Naive thymus-derived CD8-positive, alpha-beta T cell (primary cell): ENCODE results near the gene CTNNA2. TPM values are rescaled to one million over a fixed set of nuclear protein-coding genes. Genes with fewer than 3 reads are reported as not detected.
A peak's percentile ranks its signal among the peaks of the same experiment; 100 is the strongest.
"Not testable (repeated sequence)": the region's sequence is repeated elsewhere in the genome, so short reads cannot be mapped to it uniquely, and the experiment has no call there.

ENCODE experiments used
- ATAC-seq, 2 donors: fragments of 150-1000 bp; cut with Tn5 transposase in 1 of 2; sonication (Bioruptor Pico), chemical (Tn5 transposase) in 1 of 2; 1 replicate in 1 of 2; 2 replicates in 1 of 2; pipeline ENCODE4 v1.10.0; 2021; ENCODE audit warnings: mild to moderate bottlenecking in 2 of 2, moderate library complexity in 2 of 2
- POLR2A ChIA-PET: fragments of 350-600 bp; sonication (Branson Sonifier 250); formaldehyde crosslinking; loops from one replicate; lab custom pipeline; 2021; ENCODE audit warnings: antibody characterized with exemption; lab: Charles Lee
- DNase-seq, 10 donors: peaks; one replicate each; pipeline versions ENCODE4 v3.0.0 to v3.0.0-alpha.2; 2020 to 2022
- H3K27ac Mint-ChIP-seq, 10 donors: one replicate each; pipeline ENCODE4 v1.8.0; 2020 to 2022; ENCODE audit warnings: mild to moderate bottlenecking in 10 of 10, mixed read lengths in 10 of 10, moderate library complexity in 4 of 10, inconsistent platforms in 1 of 10
- H3K27me3 Mint-ChIP-seq, 5 donors: one replicate each; pipeline ENCODE4 v1.8.0; 2021 to 2022; ENCODE audit warnings: mixed read lengths in 5 of 5
- H3K36me3 Mint-ChIP-seq, 3 donors: one replicate each; pipeline ENCODE4 v1.8.0; 2020 to 2022; ENCODE audit warnings: mixed read lengths in 3 of 3, mild to moderate bottlenecking in 2 of 3, inconsistent platforms in 1 of 3
- H3K4me1 Mint-ChIP-seq, 4 donors: one replicate each; pipeline ENCODE4 v1.8.0; 2021 to 2022; ENCODE audit warnings: mixed read lengths in 4 of 4
- H3K4me3 Mint-ChIP-seq, 10 donors: one replicate each; pipeline ENCODE4 v1.8.0; 2020 to 2022; ENCODE audit warnings: mild to moderate bottlenecking in 10 of 10, mixed read lengths in 10 of 10, moderate library complexity in 6 of 10, inconsistent platforms in 1 of 10
- H3K9me3 Mint-ChIP-seq, 9 donors: one replicate each; pipeline ENCODE4 v1.8.0; 2020 to 2022; ENCODE audit warnings: mixed read lengths in 9 of 9, mild to moderate bottlenecking in 3 of 9, inconsistent platforms in 1 of 9, moderate library complexity in 1 of 9
- polyA plus RNA-seq, 3 donors: library from polyadenylated mRNA; unstranded; fragments of 300-500 nt; fragmentation: Illumina TruSeq; gene quantifications; one replicate each; pipeline ENCODE4 v1.2.3, GENCODE V29; 2021
- total RNA-seq, 8 experiments: library from RNA in 2 of 8; stranded (reverse) in 2 of 8; gene quantifications; one replicate each; pipeline ENCODE4 v1.2.3 and lab custom pipeline; 2021 to 2026

Gene CTNNA2
- total and polyA plus RNA-seq, 5 experiments from 2014 or later, result not detected

DNA sequence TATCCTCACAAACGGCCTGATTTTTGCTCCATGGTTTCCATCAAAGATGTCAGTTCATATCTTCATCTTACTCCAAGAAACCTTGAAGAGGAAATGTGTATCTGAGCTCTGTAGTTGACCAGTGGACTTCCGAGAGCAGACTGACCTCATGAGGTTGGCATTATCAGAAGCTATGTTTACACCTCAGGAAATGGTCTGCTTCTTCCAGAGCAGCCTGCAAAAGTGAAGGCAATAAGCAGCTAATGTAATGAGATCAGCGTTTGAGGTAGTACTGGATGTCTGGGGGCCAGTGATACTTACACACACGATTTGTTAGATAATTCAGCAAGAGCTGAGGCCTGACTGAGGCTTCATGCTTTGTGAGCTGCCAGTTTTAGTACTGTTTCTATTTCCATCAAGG, 602.0 kb downstream of the CTNNA2 start:
- Mint-ChIP-seq H3K9me3 (peaks cover 0 to 14% (median 4%) of the 10 kb centered on the region in 9 donors), H3K4me3 (no peak overlapping the region), H3K4me1 (no peaks in the 10 kb centered on the region), H3K27me3 (no peaks in the 10 kb centered on the region), H3K36me3 (no peaks in the 10 kb centered on the region), H3K27ac (no peak overlapping the region)
- POLR2A ChIA-PET, result no interaction called here
- ATAC-seq (no peak), DNase-seq (no peak)

DNA sequence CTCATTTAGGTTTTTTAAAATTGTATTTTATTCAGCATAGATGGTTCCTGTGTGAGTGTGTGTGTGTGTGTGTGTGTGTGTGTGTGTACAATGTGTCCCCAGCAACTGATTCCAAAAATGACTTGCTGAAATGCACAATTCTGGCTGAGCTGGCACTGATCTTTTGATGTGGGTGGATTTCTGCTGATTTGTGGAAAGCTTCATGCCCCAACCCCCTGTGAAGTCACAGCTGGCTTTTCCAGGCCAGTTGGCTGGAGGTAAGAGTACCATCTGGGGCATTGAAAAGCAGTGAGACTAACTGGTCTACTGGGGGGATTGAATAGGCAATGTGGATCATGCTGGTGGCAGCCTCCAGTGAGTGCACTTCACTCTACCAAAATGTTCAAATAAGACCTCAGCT, 604.5 kb downstream of the CTNNA2 start:
- peaks cover 0 to 7% (median 0%) of the 10 kb centered on the region in 9 donors for H3K9me3 Mint-ChIP-seq
- H3K4me1 Mint-ChIP-seq, result no peaks in the 10 kb centered on the region
- no peaks in the 10 kb centered on the region for H3K36me3 Mint-ChIP-seq
- no peak overlapping the region for H3K27ac Mint-ChIP-seq
- H3K27me3 Mint-ChIP-seq, result no peaks in the 10 kb centered on the region
- no peak overlapping the region for H3K4me3 Mint-ChIP-seq
- POLR2A ChIA-PET, result no interaction called here
- ATAC-seq, result no peak
- DNase-seq, result no peak

DNA sequence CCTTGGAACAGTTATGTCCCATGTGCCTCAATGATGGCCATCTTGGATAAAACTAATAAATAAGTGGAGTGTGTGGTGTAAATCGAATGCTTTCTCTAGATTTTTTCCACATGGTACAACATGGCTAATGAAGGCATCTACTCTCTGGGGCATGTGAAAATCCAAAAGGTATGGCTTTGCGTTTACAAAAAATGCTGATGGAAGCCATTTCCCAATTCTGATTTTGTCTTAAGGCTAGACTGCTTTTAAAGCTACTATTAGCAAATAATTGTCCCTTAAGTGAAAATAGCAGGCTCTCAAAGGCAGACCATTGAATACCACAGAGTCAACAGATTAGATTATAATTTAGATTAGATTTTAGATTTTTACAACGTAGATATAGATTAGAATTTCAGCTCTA, 608.0 kb downstream of the CTNNA2 start:
- peaks cover 0 to 10% (median 0%) of the 10 kb centered on the region in 9 donors for H3K9me3 Mint-ChIP-seq
- POLR2A ChIA-PET, result no interaction called here
- H3K4me1 Mint-ChIP-seq, result no peaks in the 10 kb centered on the region

DNA sequence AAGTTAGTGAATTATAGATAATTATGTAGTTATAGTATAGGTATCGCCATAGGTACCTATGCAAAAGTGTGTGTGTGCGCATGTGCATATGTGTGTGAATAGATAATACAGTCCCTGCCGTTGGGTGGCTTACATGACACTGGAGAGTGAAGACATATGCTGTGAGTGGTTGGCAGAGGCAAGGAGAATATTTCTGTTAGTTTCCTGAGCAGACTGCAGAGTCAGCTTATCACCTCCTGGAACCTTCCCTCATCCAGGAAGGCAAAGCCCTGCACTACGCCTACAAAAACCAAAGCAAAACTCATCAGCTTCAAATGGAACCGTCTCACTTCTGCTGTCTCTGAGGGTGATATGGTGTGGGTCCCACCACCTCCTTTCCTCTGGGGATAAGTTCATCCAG, 609.8 kb downstream of the CTNNA2 start:
- POLR2A ChIA-PET, result no interaction called here
- H3K4me1 Mint-ChIP-seq, result peaks cover 0 to 1% (median 0%) of the 10 kb centered on the region in 4 donors
- no peak for ATAC-seq
- no peaks in the 10 kb centered on the region for H3K36me3 Mint-ChIP-seq
- no peak overlapping the region for H3K27ac Mint-ChIP-seq
- no peak overlapping the region for H3K4me3 Mint-ChIP-seq
- no peak for DNase-seq
- peaks cover 0 to 9% (median 0%) of the 10 kb centered on the region in 5 donors for H3K27me3 Mint-ChIP-seq
- H3K9me3 Mint-ChIP-seq, result peaks cover 0 to 12% (median 0%) of the 10 kb centered on the region in 9 donors

More for the DNA sequence above, 608.0 kb downstream of the CTNNA2 start:
- H3K4me3 Mint-ChIP-seq, result no peak overlapping the region
- H3K36me3 Mint-ChIP-seq, result no peaks in the 10 kb centered on the region
- DNase-seq, result no peak
- H3K27me3 Mint-ChIP-seq, result peaks cover 0 to under 1% (median 0%) of the 10 kb centered on the region in 5 donors
- ATAC-seq, result no peak
- H3K27ac Mint-ChIP-seq, result no peak overlapping the region

DNA sequence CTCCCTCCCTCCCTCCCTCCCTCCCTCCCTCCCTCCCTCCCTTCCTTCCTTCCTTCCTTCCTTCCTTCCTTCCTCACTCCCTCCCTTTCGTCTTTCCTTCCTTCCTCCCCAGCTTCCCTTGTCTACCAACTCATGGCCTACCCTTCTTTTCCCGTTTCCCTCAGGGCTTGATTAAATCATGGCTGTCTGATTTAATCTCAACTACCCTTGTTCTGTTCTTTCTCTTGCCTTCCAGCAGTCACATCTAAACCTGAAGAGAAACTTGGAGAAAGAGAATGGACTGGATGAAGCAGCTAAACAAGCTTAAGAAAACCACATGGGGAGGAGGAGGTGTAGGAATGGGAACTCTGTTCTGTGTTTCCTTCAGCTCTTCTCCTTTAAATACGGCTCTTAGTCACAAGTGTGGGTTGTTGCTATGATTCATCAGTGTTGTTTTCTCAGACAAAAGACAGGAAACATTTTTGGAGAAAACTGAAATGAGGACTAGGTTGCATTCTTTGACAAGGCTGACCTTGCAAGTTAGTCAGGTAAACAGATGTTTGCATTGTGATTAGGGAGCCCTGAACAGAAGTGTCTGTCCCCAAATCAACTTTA, 613.8 kb downstream of the CTNNA2 start:
- Mint-ChIP-seq H3K27me3 (peaks cover 0 to 9% (median 0%) of the 10 kb centered on the region in 5 donors), H3K36me3 (no peaks in the 10 kb centered on the region), H3K9me3 (peaks cover 0 to 14% (median 0%) of the 10 kb centered on the region in 9 donors), H3K4me3 (peak overlapping the region in 1 of 10 donors; percentile 26), H3K4me1 (peaks cover 0 to 1% (median 0%) of the 10 kb centered on the region in 4 donors), H3K27ac (no peak overlapping the region)
- DNase-seq, result no peak
- no peak for ATAC-seq
- POLR2A ChIA-PET, result no interaction called here

DNA sequence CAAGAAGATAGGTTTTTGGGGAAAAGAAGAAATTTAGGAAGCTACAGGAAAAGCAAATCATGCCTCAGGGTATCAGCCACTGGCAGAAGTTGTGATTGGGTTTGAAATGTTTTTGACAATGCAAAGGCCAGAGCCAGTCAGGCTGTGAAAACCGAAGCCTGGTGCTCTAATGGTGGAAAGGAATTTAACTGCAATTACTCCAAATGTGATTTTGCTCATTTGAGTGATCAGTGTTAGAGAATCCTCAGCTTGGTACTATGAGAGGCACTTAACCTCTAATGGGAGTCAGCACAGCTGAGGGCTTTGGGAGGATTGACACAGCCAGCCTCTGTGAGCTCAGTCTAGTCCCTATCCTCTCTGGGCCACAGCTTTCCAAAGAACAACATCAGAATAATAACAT, 615.2 kb downstream of the CTNNA2 start:
- ATAC-seq (no peak), DNase-seq (no peak)
- Mint-ChIP-seq H3K4me1 (peaks cover 0 to 1% (median 0%) of the 10 kb centered on the region in 4 donors), H3K4me3 (no peak overlapping the region), H3K27me3 (peaks cover 0 to 9% (median 0%) of the 10 kb centered on the region in 5 donors), H3K36me3 (no peaks in the 10 kb centered on the region), H3K27ac (no peak overlapping the region), H3K9me3 (peaks cover 0 to 17% (median 0%) of the 10 kb centered on the region in 9 donors)
- POLR2A ChIA-PET, result no interaction called here

DNA sequence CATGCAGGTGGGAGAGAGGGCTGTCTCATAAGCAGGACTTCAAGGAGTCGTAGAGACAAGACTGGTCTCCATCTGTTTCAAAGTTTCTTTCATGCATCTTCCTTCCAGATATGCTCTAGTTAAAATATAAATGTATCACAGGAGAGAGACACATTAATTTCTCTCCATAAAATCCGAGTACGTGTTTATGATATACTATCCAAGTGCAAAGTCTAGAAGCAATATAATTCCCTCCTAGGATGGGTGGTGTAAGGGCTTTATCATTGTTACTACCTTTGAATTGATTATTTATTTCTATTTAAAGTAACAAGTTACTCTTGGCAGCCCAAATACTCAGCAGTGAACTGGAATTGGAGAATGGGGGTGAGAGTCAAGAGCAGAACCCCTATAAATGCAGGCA, 619.4 kb downstream of the CTNNA2 start:
- DNase-seq (no peak), ATAC-seq (no peak)
- H3K4me3 Mint-ChIP-seq, result no peak overlapping the region
- no peaks in the 10 kb centered on the region for H3K4me1 Mint-ChIP-seq
- peaks cover 0 to 30% (median 8%) of the 10 kb centered on the region in 9 donors for H3K9me3 Mint-ChIP-seq
- H3K27ac Mint-ChIP-seq, result no peak overlapping the region
- no peaks in the 10 kb centered on the region for H3K36me3 Mint-ChIP-seq
- POLR2A ChIA-PET, result no interaction called here
- no peaks in the 10 kb centered on the region for H3K27me3 Mint-ChIP-seq

DNA sequence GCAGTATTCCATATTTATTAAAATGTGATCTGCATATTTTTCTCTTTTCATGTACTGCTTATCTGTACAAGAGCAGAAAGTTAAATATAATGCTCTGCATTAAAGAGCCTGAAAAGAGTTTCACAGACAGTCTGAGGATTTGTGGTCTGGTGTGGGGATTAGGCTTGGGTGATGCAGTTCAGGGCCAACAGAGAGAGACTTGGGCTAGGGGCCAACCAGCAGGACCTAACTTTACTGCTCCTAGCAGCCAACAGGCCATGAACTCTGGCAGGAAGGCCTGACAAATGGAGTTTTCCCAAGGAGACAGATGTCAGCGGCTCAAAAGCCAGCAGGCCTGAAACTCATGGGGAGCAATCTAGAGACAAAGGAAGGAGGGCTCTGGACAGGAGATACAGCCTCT, 622.1 kb downstream of the CTNNA2 start:
- Mint-ChIP-seq H3K9me3 (peaks cover 0 to 24% (median 8%) of the 10 kb centered on the region in 9 donors), H3K27me3 (peaks cover 0 to 1% (median 0%) of the 10 kb centered on the region in 5 donors), H3K27ac (no peak overlapping the region), H3K36me3 (no peaks in the 10 kb centered on the region), H3K4me3 (no peak overlapping the region), H3K4me1 (no peaks in the 10 kb centered on the region)
- POLR2A ChIA-PET, result no interaction called here
- ATAC-seq (no peak), DNase-seq (no peak)

DNA sequence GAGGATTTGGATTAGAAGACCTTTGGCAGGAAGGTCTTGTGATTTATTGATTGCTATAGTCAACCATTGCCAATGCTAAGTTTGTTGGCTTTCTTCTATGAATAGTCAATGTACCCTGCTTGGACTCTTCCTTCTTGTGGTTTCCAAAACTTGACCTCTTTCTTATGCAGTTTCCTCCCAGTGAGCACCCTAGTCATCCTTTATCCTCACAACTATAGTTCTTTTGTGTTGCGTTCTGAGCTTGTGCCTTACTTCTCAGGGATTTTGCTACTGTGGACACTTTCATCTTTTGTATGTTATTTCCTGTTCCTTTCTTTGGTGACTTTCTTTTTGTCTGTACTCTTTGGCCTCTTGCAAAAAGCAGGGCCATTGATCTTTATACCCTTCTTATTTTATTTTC, 623.5 kb downstream of the CTNNA2 start:
- Mint-ChIP-seq H3K9me3 (peaks cover 0 to 24% (median 8%) of the 10 kb centered on the region in 9 donors), H3K27me3 (peaks cover 0 to 1% (median 0%) of the 10 kb centered on the region in 5 donors), H3K4me3 (no peak overlapping the region), H3K4me1 (no peaks in the 10 kb centered on the region), H3K27ac (no peak overlapping the region), H3K36me3 (no peaks in the 10 kb centered on the region)
- DNase-seq (no peak), ATAC-seq (no peak)
- POLR2A ChIA-PET, result no interaction called here

DNA sequence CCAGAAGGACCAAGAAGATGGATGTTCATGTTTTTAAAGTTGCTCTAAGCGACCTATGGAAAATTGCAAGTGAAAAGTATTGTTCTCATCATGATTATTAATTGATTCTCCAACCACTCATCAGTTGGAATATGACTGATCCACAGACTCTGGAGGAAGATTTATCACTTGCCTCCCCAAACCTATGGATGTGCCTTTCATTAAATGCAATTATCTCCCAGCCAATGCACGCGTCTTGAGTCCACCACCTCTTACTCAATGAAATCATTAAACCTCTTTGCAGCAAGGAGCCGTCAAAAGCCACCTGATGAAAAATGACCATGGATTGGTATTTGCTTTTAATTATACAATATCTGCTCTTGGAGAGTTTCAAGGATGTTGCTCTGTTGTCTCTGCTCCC, 626.1 kb downstream of the CTNNA2 start:
- DNase-seq (no peak), ATAC-seq (no peak)
- H3K4me3 Mint-ChIP-seq, result no peak overlapping the region
- H3K9me3 Mint-ChIP-seq, result peaks cover 0 to 21% (median 9%) of the 10 kb centered on the region in 9 donors
- POLR2A ChIA-PET, result no interaction called here
- H3K36me3 Mint-ChIP-seq, result no peaks in the 10 kb centered on the region
- peaks cover 0 to 1% (median 0%) of the 10 kb centered on the region in 5 donors for H3K27me3 Mint-ChIP-seq
- H3K4me1 Mint-ChIP-seq, result no peaks in the 10 kb centered on the region
- H3K27ac Mint-ChIP-seq, result no peak overlapping the region

DNA sequence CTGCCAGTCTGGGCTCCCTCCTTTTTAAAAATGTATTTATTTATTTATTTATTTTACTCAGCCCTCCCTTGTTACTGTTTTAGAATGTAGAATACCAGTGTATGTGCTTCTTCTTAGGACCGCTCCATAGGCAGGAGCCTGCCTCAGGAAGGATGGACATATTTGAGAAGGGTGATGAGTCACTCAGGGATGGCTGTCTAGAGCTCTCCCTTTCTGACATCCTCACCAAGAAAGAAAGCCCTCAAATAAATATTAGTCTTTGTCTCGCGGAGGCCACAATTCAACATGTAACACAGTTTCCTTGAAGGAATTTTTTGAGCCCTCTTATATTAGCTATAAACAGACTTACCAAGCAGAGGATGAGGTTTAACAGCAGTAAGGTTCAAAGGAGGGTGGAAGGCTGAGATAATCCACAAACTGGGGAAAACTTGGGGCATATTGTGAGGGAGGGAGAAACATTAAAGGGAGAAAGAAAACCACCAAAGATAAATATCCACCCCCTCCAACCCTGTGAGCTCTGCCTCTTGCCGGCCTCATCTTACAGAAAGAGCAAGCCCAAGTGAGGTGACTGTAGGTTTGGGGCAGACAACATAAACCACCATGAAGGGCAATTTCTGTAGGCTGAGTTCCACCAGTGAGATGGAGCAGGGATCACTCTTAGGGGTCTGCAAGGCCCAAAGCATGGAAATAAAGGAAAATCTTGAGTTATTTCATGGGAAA, 628.3 kb downstream of the CTNNA2 start:
- POLR2A ChIA-PET, result no interaction called here
- H3K27ac Mint-ChIP-seq, result no peak overlapping the region
- DNase-seq (no peak), ATAC-seq (no peak)
- no peak overlapping the region for H3K4me3 Mint-ChIP-seq
- no peaks in the 10 kb centered on the region for H3K4me1 Mint-ChIP-seq
- H3K27me3 Mint-ChIP-seq, result peaks cover 0 to 1% (median 0%) of the 10 kb centered on the region in 5 donors
- H3K9me3 Mint-ChIP-seq, result peaks cover 0 to 19% (median 7%) of the 10 kb centered on the region in 9 donors
- no peaks in the 10 kb centered on the region for H3K36me3 Mint-ChIP-seq

DNA sequence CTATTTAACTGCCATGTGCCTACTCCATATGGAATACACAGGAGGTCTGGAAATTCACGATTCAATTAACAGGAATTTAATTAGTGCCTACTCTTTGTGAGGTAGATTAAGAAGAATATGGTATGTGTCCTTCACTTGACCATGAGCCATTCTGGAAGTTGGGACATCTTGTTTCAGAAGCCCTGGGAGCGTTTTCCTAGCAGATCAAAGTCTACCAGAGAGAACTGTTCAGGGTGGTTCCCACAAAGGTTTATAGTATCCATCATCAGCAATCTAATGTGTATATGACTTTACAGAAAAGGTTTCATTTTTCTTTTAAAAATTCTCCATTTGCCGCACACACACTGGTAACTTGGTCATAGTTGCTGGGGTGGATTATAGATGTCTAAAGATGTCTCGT, 632.6 kb downstream of the CTNNA2 start:
- POLR2A ChIA-PET, result no interaction called here
- Mint-ChIP-seq H3K9me3 (peaks cover 0 to 10% (median 2%) of the 10 kb centered on the region in 9 donors), H3K36me3 (no peaks in the 10 kb centered on the region), H3K27ac (no peak overlapping the region), H3K27me3 (peaks cover 0 to 3% (median 0%) of the 10 kb centered on the region in 5 donors), H3K4me1 (peaks cover 0 to 1% (median 0%) of the 10 kb centered on the region in 4 donors), H3K4me3 (no peak overlapping the region)
- no peak for DNase-seq
- no peak for ATAC-seq

DNA sequence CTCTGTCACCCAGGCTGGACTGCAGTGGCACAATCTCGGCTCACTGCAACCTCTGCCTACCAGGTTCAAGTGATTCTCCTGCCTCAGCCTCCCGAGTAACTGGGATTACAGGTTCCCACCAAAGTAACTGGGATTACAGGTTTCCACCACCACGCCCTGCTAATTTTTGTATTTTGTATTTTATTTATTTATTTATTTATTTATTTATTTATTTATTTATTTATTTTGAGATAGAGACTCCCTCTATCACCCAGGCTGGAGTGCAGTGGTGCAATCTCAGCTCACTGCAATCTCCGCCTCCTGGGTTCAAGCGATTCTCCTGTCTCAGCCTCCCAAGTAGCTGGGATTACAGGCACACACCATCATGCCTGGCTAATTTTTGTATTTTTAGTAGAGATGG, 633.9 kb downstream of the CTNNA2 start:
- H3K4me3 Mint-ChIP-seq, ATAC-seq, H3K27me3 Mint-ChIP-seq, DNase-seq, H3K4me1 Mint-ChIP-seq, H3K36me3 Mint-ChIP-seq, POLR2A ChIA-PET, H3K9me3 Mint-ChIP-seq, H3K27ac Mint-ChIP-seq: not testable (repeated sequence)
